Globus pallidus (tissue), 1 donor: Measurements from ENCODE around the gene DLG5.

Experiments
- DNase-seq: peaks from one replicate; pipeline ENCODE4 v3.0.0-alpha.2; 2015; ENCODE audit warnings: low spot score

DLG5 gene

GRCh38 chr10:77867124-77867719, 59.3 kb downstream of the DLG5 start:
- no peak for DNase-seq

GRCh38 chr10:77866598-77866997, 60.0 kb downstream of the DLG5 start:
- DNase-seq: no peak

DNA sequence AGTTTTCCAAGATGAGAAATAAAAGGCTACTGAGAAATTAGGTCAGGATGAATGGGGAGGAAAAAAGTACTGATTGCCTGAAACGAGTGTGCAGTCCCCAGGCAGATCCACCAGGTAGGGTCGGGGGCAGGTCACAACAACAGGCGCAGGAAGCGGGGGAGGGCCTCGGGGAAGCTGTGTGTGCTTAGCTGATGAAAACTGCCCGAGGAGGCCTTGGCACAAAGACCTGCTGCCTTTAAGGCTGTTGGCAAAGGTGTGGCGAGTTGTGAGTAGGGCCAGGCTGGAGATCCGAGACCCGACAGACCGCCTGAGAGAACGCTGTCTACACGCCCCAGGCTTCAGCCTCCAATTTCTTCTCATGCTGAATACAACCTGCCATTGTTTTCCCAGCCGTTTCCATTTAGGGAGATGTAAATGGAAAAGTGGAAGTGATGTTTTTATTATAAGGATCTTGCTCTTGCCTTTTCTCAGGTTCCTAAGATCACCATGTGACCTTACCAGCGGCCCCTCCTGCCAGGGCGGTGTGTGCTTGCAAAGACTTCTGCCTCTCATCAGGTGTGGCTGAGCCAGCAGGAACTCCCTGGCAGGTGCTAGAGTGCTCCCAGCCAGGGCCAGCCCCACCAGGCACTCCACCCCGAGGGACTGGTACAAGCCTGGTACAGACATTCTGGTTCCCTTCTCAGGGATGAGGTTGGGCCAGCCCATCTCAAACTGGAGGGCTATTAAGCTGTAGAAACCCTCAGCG, 60.8 kb downstream of the DLG5 start:
- DNase-seq: no peak

GRCh38 chr10:77864151-77864851, 62.3 kb downstream of the DLG5 start:
- no peak for DNase-seq

DNA sequence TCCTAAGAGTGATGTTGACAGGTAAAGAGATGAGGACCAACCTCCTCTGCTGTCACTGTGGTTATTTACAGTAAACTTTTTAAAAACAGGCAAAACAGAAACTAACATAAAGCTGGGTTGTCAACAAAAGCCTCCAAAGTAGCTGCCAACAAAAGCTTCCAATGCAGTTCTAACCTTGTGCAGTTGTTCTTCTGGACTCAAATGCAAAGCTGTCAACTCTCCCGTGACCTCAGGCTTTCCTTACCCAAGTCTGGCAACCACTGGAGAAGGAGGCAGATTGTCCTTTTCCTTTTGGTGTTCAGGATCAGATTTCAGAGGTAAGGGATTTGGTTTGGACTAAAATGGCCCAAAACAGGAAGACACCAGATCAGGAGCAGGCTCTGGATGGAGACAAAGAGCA, 63.1 kb downstream of the DLG5 start:
- DNase-seq: no peak

- no peak for DNase-seq
Measured at GRCh38 chr10:77862595-77862994, 64.0 kb downstream of the DLG5 start.

GRCh38 chr10:77861366-77861765, 65.2 kb downstream of the DLG5 start:
- no peak for DNase-seq

- DNase-seq: no peak
Measured at GRCh38 chr10:77859865-77860282, 66.7 kb downstream of the DLG5 start.

- no peak for DNase-seq
Measured at GRCh38 chr10:77859200-77859864, 67.2 kb downstream of the DLG5 start.

DNA sequence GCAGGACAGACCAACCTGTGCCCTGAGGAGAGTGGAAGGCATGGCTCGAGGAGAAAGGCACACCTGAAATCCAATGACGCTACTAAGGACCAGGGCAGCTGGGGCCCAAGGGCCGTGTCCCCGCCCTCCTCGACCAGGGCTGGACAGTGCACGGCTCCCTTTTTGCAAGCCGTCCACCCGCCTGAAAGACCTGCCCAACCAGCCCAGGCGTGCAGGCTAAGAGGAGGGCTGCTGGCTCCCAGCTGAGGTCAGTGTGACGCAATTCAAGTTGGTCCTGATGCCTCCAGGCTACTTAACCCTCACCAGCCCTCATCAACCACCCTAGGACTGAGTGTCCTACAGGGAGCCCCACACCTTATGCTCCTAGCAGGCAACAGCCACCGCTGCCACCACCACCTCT, 69.3 kb downstream of the DLG5 start:
- DNase-seq: no peak

DNA sequence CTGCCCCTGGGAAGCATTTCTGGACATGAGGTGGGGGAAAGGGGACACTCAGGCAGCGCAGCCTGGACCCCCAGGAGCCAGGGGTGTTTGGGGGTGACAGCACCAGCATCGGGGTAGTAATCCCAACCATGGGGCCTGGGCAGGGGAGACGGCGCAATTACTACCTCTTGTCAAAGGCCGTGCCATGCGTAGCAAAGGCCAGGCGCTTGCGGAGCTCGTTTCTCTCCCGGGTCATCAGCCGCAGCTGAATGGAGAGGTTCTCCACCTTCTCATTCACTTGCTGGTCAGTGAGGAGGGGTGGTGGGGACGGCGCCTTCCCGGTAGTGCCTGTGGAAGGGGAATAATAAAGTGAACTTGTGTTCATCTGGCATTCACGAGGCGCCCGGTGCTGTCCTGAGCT, 70.0 kb downstream of the DLG5 start:
- no peak for DNase-seq

- no peak for DNase-seq
Measured at GRCh38 chr10:77855404-77856155, 71.0 kb downstream of the DLG5 start.

DNA sequence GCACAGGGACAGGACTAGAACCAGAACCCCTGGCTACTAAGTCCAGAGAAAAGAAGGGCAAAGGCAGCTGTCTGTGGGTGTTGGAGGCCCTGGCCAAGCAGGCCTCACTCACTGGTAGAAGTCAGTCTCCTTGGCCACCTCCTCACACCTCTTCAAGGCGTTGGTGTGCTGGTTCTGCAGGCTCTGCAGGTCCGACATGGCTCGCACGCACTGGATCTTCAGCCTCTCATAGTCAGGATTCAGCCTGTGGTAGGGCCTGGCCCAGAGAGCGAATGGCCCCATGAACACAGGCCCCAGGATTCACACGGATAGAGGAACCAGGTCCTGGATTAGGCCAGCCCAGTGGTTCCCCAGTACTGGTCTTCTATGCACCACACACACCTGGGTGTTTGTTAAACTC, 72.4 kb downstream of the DLG5 start:
- no peak for DNase-seq

DNA sequence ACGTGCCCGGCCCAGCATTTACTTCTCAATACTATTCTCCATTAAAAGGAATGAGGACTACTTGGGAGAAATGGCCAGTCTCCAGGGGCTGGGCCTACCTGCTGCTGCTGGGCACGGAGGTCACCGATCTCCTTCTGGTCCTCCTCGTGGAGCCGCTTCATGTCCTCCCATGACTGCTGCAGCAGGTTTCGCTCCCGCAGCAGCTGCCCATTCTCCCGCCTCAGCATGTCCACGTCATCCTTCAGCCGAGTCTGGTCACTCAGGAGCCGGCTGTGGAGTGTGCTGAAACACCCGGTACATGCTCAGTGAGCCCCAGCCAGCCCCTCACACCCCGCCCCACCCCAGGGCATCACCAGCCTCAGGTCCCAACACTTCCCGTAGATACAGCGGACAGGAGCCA, 73.3 kb downstream of the DLG5 start:
- no peak for DNase-seq

GRCh38 chr10:77850620-77851231, 75.8 kb downstream of the DLG5 start:
- DNase-seq: no peak

DNA sequence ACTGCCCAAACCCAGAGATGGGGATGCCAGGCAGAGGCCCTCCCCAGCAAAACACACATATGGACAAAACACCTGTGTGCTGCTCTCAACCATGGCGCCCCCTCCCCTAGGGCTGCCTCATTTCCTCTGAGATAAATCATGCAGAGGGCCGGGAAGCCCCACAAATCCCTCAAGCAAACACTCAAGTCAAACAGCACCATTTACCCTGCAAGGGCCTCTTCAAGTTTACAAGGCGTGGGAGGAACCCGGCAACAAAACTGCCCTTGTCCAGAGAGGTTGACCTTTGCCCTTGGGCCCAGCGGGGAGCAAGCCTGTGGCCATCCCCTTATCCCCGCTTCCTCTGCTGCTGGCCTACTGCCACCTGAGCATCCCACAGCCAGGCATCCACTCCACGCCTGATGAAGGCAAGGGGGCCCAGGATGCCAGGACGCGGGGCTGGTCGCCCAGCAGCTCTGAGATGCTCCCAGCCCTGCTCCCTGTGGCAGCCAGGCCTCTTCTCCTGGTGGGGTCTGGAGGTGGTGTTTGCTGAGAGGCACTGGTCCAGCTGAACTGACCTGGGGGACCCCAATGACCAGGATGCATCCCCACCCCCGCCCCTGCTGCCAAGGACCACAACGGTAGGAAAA, 77.4 kb downstream of the DLG5 start:
- no peak for DNase-seq

- peak; percentile 76 for DNase-seq
Measured at GRCh38 chr10:77846718-77847311, 79.7 kb downstream of the DLG5 start.

DNA sequence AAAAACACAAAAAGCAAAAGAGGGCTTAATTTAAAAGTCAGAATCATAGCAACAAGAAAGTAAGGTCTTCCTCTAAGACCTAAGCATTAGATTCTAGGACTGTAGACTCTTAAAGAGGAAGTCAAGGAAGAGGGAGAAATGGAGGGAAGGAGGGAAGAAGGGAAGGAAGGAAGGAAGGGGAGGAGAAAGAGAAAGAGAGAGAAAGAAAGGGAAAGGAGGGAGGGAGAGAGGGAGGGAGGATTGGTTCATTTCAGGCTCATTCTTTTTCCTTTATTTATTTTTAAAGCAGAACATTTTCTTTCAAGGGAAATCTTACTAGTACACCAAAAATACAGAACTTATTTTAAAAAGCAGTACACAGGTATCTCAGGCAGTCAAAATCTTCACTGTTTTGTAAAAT, 81.1 kb downstream of the DLG5 start:
- DNase-seq: no peak

DNA sequence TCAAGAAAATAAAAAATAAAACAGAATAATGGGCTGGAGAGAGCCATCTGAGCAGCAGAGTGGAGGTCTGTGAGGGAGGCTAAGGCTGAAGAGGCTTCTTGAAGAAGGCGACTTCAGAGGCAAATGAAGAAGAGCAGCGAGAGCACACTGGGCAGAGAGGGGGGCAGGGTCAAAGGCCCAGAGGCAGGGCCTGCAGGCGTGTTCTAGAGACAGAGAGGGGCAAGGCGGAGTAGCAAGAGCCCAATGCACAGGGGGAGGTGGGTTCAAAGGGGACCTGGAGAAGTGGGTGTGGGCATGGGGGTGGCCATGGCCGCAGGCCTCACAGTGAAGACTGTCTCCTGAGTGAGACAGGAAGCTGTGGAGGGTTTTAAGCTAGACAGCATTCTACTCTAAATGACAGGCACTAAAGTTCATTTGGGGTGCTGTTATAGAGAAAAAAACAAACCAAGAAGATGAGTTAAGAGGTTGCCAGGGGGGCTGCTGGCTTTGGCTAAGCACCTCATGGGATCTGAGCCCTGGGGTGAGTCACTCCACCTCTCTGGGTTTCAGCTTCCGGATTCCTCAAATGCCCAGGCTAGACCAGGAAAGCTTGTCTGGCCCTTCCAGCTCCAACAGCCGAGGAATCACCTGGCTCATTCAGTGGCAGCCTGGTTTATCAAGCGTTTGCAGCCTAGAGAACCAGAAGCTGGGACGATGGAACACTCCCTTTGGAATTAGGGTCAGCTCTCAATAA, 81.7 kb downstream of the DLG5 start:
- no peak for DNase-seq

DNA sequence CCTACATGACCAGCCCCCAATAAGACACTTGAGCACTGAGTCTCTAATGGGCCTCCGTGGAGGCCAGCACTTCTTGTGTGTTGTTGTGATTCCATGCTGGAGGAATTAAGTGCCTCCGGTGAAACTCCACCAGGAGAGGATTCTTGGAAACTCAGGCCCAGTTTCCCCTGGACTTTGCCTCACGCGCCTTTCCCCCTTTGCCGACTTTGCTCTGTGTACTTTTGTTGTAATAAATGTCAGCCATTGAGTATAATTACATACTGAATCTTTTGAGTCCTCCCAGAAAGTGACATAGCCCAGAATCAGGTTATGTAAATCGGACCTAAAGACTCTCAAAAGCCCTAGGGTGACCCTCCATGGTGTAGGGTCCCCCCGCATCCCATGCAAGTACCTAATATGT, 82.4 kb downstream of the DLG5 start:
- no peak for DNase-seq
